B cell (primary cell): ENCODE results near the gene BRME1. TPM values are rescaled to one million over a fixed set of nuclear protein-coding genes. Genes with fewer than 3 reads are reported as not detected.

Experiments
- ATAC-seq: fragments of 200-7000 bp; cut with Tn5 transposase; one replicate; pipeline ENCODE4 v1.10.0; 2021; ENCODE audit warnings: low read depth, mild to moderate bottlenecking, moderate number of reproducible peaks, moderate library complexity
- CTCF ChIA-PET: fragments of 350-600 bp; sonication (Branson Sonifier 250); formaldehyde crosslinking; loops from one replicate; lab custom pipeline; 2021; ENCODE audit warnings: antibody characterized with exemption, inconsistent platforms; lab: Charles Lee
- POLR2A ChIA-PET: fragments of 350-600 bp; sonication (Branson Sonifier 250); formaldehyde crosslinking; loops from one replicate; lab custom pipeline; 2021; ENCODE audit warnings: antibody characterized with exemption; lab: Charles Lee
- DNase-seq: peaks from one replicate; pipeline ENCODE4 v3.0.0; 2013
- H2AFZ ChIP-seq: 2 replicates; pipeline ENCODE4 v1.6.1; 2012; ENCODE audit warnings: mild to moderate bottlenecking, low read depth, low read length; ENCODE audit not compliant: insufficient read depth, poor library complexity, severe bottlenecking
- H3K27ac ChIP-seq, 2 donors: 1 replicate in 1 of 2; 2 replicates in 1 of 2; pipeline ENCODE4 v1.5.1; 2012 to 2013; ENCODE audit warnings: low read length in 2 of 2, mild to moderate bottlenecking in 2 of 2, moderate library complexity in 1 of 2
- H3K27me3 ChIP-seq, 4 experiments: fragments of 200-600 bp in 1 of 4; sonication (generic) in 1 of 4; replicated peaks in 1 of 4; 1 replicate in 2 of 4; 2 replicates in 2 of 4; pipeline versions ENCODE4 v1.6.1 to v1.7.0; 2013 to 2016; ENCODE audit warnings: low read length in 3 of 4, mild to moderate bottlenecking in 2 of 4, mixed read lengths in 1 of 4, moderate library complexity in 1 of 4; ENCODE audit not compliant: insufficient read depth in 4 of 4, control insufficient read depth in 3 of 4; ENCODE audit errors: control extremely low read depth in 1 of 4
- H3K36me3 ChIP-seq, 2 experiments: replicated peaks in 1 of 2; 1 replicate in 1 of 2; 2 replicates in 1 of 2; pipeline versions ENCODE4 v1.6.1 to v1.7.1; 2013; ENCODE audit warnings: low read length in 1 of 2; ENCODE audit not compliant: insufficient read depth in 2 of 2, control insufficient read depth in 1 of 2; ENCODE audit errors: control extremely low read depth in 1 of 2, extremely low read depth in 1 of 2
- H3K4me1 ChIP-seq, 2 donors: fragments of 200-600 bp in 1 of 2; sonication (generic) in 1 of 2; 1 replicate in 1 of 2; 2 replicates in 1 of 2; pipeline versions ENCODE4 v1.5.1 to v1.6.1; 2013 to 2017; ENCODE audit warnings: low read length in 2 of 2; ENCODE audit not compliant: control insufficient read depth in 2 of 2, insufficient read depth in 2 of 2
- H3K4me2 ChIP-seq: replicated peaks from 2 replicates; pipeline ENCODE3; 2012; ENCODE audit warnings: mild to moderate bottlenecking, low read depth, low read length; ENCODE audit not compliant: poor library complexity, severe bottlenecking
- H3K4me3 ChIP-seq, 5 experiments: fragments of 200-600 bp in 1 of 5; sonication (generic) in 1 of 5; 1 replicate in 3 of 5; 2 replicates in 2 of 5; pipeline versions ENCODE4 v1.5.1 to v1.7.0; 2011 to 2016; ENCODE audit warnings: low read length in 4 of 5, mild to moderate bottlenecking in 4 of 5, low read depth in 2 of 5, control low read depth in 1 of 5, moderate library complexity in 1 of 5; ENCODE audit not compliant: insufficient read depth in 1 of 5; ENCODE audit errors: control extremely low read depth in 1 of 5, extremely low read depth in 1 of 5
- H3K79me2 ChIP-seq: fragments of 200-600 bp; sonication (generic); one replicate; pipeline ENCODE4 v1.6.0; 2016; ENCODE audit warnings: low read length; ENCODE audit not compliant: control insufficient read depth, insufficient read depth
- H3K9ac ChIP-seq: fragments of 200-600 bp; sonication (generic); 2 replicates; pipeline ENCODE4 v1.6.1; 2017; ENCODE audit warnings: mild to moderate bottlenecking, low read length, moderate library complexity
- H3K9me3 ChIP-seq, 3 donors: one replicate each; pipeline versions ENCODE4 v1.6.1 to v1.7.1; 2013; ENCODE audit warnings: low read length in 2 of 3; ENCODE audit not compliant: control insufficient read depth in 2 of 3, insufficient read depth in 1 of 3; ENCODE audit errors: control extremely low read depth in 1 of 3
- H4K20me1 ChIP-seq: 2 replicates; pipeline ENCODE4 v1.6.0; 2012; ENCODE audit warnings: mild to moderate bottlenecking, low read length; ENCODE audit not compliant: insufficient read depth, control insufficient read depth, poor library complexity, severe bottlenecking
- H3K27ac Mint-ChIP-seq: one replicate; pipeline ENCODE4 v1.8.0; 2021; ENCODE audit warnings: mixed read lengths
- H3K27me3 Mint-ChIP-seq: one replicate; pipeline ENCODE4 v1.8.0; 2021; ENCODE audit warnings: mixed read lengths
- H3K4me1 Mint-ChIP-seq: one replicate; pipeline ENCODE4 v1.8.0; 2021; ENCODE audit warnings: mixed read lengths
- H3K4me3 Mint-ChIP-seq: one replicate; pipeline ENCODE4 v1.8.0; 2021; ENCODE audit warnings: mixed read lengths
- H3K9me3 Mint-ChIP-seq: one replicate; pipeline ENCODE4 v1.8.0; 2022; ENCODE audit warnings: mixed read lengths; ENCODE audit not compliant: insufficient read depth
- CTCF ChIP-seq: fragments of 200-600 bp; IDR thresholded peaks from one replicate; pipeline ENCODE4 v1.8.0; 2022; ENCODE audit warnings: antibody characterized with exemption, mild to moderate bottlenecking
- EZH2 ChIP-seq: IDR thresholded peaks from 2 replicates; pipeline ENCODE4 v1.6.1; 2012; ENCODE audit warnings: borderline replicate concordance, low read depth, mild to moderate bottlenecking, moderate library complexity, low read length; ENCODE audit not compliant: insufficient read depth, poor library complexity, severe bottlenecking
- WGBS: methylation state at CpG from one replicate; pipeline ENCODE4 v1.1.5; 2013; ENCODE audit warnings: missing lambda C conversion rate; ENCODE audit not compliant: insufficient coverage; 5-methylcytosine and 5-hydroxymethylcytosine counted together
- intact Hi-C: fragments of 100-400 bp; cut with micrococcal nuclease; formaldehyde crosslinking; loops from one replicate; pipeline ENCODE4 v1.10.0; 2022
- polyA plus RNA-seq: library from polyadenylated mRNA; depleted of rRNA; stranded (reverse); fragments of >200 nt; gene quantifications from 2 replicates; pipeline ENCODE4 v1.2.3, GENCODE V29; 2012
- total RNA-seq, 2 donors: library from RNA; stranded (reverse); fragments of 120-200 nt in 1 of 2; gene quantifications; 1 replicate in 1 of 2; 2 replicates in 1 of 2; pipeline versions ENCODE4 v1.2.3 to v1.2.4, GENCODE V29; 2013 to 2022

The BRME1 gene
- total and polyA plus RNA-seq, 2 donors (not counting 1 experiment from before 2014, with no cell fraction given), result 1.8 to 2.4 TPM

- peaks cover 74 to 87% of the 10 kb centered on the region in 2 donors for H3K4me1 ChIP-seq
- H3K9me3 Mint-ChIP-seq, result no peaks in the 10 kb centered on the region
- H2AFZ ChIP-seq, result no peak overlapping the region
- H3K4me1 Mint-ChIP-seq, result peaks cover 71% of the 10 kb centered on the region
- peak; percentile 64 for DNase-seq
- ATAC-seq, result no peak
- H3K4me3 Mint-ChIP-seq, result peak overlapping the region; percentile 88
- no peaks in the 10 kb centered on the region for H3K36me3 ChIP-seq
- peak overlapping the region; percentile 95 for H3K27ac Mint-ChIP-seq
- peaks cover 9% of the 10 kb centered on the region for H4K20me1 ChIP-seq
- peak overlapping the region; percentile 77 for H3K9ac ChIP-seq
- no peaks in the 10 kb centered on the region for H3K9me3 ChIP-seq
- POLR2A ChIA-PET, result interaction anchor here (0.6 to 3.7 kb wide), 8 partner anchors 46 to 1478 kb away, joined by 3 to 14 read pairs (median 4); partner anchors contain the start of gene ZSWIM4
- intact Hi-C loops, result no loop called here
- WGBS, result 46% methylated on average over 17 of the region's 23 CpGs
- no peaks in the 10 kb centered on the region for H3K27me3 ChIP-seq
- H3K79me2 ChIP-seq, result peaks cover 32% of the 10 kb centered on the region
- H3K4me3 ChIP-seq, result peak overlapping the region; percentile 49 to 75 (median 64)
- TF ChIP-seq EZH2 (no peak), CTCF (no peak)
- peak overlapping the region; percentile 97 for H3K4me2 ChIP-seq
- no peaks in the 10 kb centered on the region for H3K27me3 Mint-ChIP-seq
- H3K27ac ChIP-seq, result peak overlapping the region; percentile 93 to 94
- CTCF ChIA-PET, result interaction anchor here (1.0 to 2.9 kb wide), 4 partner anchors 9 to 56 kb away, joined by 3 to 12 read pairs (median 4); no protein-coding TSS in a partner anchor
Observed at GRCh38 chr19:13840305-13841085, 65.4 kb downstream of the BRME1 start.

- H3K4me1 ChIP-seq, result peaks cover 74 to 88% of the 10 kb centered on the region in 2 donors
- no peaks in the 10 kb centered on the region for H3K27me3 ChIP-seq
- H4K20me1 ChIP-seq, result peaks cover 9% of the 10 kb centered on the region
- no peak overlapping the region for H2AFZ ChIP-seq
- peak overlapping the region; percentile 88 for H3K4me3 Mint-ChIP-seq
- TF ChIP-seq EZH2 (no peak), CTCF (no peak)
- CTCF ChIA-PET, result interaction anchor here (1.0 to 2.9 kb wide), 4 partner anchors 22 to 55 kb away, joined by 3 to 12 read pairs (median 4); no protein-coding TSS in a partner anchor
- no peaks in the 10 kb centered on the region for H3K9me3 Mint-ChIP-seq
- peak overlapping the region; percentile 21 to 75 (median 62) for H3K4me3 ChIP-seq
- no peaks in the 10 kb centered on the region for H3K27me3 Mint-ChIP-seq
- WGBS, result 13% methylated on average over 4 of the region's 6 CpGs
- H3K9ac ChIP-seq, result peak overlapping the region; percentile 77
- H3K4me1 Mint-ChIP-seq, result peaks cover 69% of the 10 kb centered on the region
- ATAC-seq (peak; percentile 8), DNase-seq (no peak)
- peak overlapping the region; percentile 93 to 94 for H3K27ac ChIP-seq
- no peaks in the 10 kb centered on the region for H3K9me3 ChIP-seq
- H3K36me3 ChIP-seq, result no peaks in the 10 kb centered on the region
- H3K79me2 ChIP-seq, result peaks cover 32% of the 10 kb centered on the region
- H3K27ac Mint-ChIP-seq, result peak overlapping the region; percentile 95
- H3K4me2 ChIP-seq, result peak overlapping the region; percentile 97
- intact Hi-C loops, result loop anchor here (1.0 to 5.0 kb wide), 2 partner anchors 146 to 1048 kb away; partner anchors contain the start of gene JUNB
- POLR2A ChIA-PET, result interaction anchor here (0.6 to 3.7 kb wide), 6 partner anchors 45 to 1478 kb away, joined by 3 to 14 read pairs (median 6); partner anchors contain the start of gene ZSWIM4
Observed at GRCh38 chr19:13839938-13840304, 66.0 kb downstream of the BRME1 start.
